OCI-LY1 (cell line): Measurements from ENCODE around the gene JPT2.

Experiments
- EZH2 ChIP-seq: fragments of 200-600 bp; sonication (generic), shearing (Covaris generic); IDR thresholded peaks from 2 replicates; pipeline ENCODE4 v1.8.0; 2017; ENCODE audit warnings: borderline replicate concordance, mixed run types, mild to moderate bottlenecking, antibody characterized with exemption, low read length, moderate library complexity, mixed read lengths
- TF ChIP-seq, protein P1 (sequence below): fragments of 200-600 bp; sonication (generic), shearing (Covaris generic); IDR thresholded peaks from 2 replicates; pipeline ENCODE4 v1.5.1; 2017; ENCODE audit warnings: mild to moderate bottlenecking, antibody characterized with exemption, low read length, moderate library complexity, mixed read lengths

DNA sequence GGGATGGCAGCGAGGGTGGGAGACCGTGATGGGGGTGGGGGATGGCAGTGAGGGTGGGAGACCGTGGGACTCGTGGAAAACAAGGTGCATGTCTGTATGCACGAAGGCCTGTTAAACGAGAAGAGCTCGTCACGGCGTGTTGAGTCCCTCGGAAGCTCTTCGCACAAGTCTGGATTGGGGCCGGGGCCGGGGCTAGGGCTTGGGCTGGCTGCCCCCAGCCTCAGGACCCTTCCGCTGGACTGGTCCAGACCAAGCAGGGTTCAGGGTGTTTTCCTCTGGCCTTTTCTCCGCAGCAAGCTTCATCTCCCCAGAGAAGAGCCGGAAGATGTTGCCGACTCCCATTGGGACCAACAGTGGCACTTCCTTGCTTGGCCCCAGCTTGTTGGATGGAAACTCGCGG lies 7.7 kb upstream of the JPT2 start:
- TF ChIP-seq, protein P1, sequence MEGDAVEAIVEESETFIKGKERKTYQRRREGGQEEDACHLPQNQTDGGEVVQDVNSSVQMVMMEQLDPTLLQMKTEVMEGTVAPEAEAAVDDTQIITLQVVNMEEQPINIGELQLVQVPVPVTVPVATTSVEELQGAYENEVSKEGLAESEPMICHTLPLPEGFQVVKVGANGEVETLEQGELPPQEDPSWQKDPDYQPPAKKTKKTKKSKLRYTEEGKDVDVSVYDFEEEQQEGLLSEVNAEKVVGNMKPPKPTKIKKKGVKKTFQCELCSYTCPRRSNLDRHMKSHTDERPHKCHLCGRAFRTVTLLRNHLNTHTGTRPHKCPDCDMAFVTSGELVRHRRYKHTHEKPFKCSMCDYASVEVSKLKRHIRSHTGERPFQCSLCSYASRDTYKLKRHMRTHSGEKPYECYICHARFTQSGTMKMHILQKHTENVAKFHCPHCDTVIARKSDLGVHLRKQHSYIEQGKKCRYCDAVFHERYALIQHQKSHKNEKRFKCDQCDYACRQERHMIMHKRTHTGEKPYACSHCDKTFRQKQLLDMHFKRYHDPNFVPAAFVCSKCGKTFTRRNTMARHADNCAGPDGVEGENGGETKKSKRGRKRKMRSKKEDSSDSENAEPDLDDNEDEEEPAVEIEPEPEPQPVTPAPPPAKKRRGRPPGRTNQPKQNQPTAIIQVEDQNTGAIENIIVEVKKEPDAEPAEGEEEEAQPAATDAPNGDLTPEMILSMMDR: no peak
- TF ChIP-seq EZH2: no peak
